MM.1S (cell line): ENCODE measurements around the gene TTLL11.

Experiments
- EZH2 ChIP-seq: fragments of 300-600 bp; sonication (generic); optimal IDR thresholded peaks from 2 replicates; pipeline ENCODE3; 2017; ENCODE audit warnings: low read depth, mild to moderate bottlenecking, antibody characterized with exemption, low read length, mixed read lengths
- TF ChIP-seq, protein P1 (sequence below): fragments of 300-600 bp; sonication (generic); IDR thresholded peaks from 2 replicates; pipeline ENCODE4 v1.5.1; 2016; ENCODE audit warnings: antibody characterized with exemption, low read length, mixed read lengths

DNA sequence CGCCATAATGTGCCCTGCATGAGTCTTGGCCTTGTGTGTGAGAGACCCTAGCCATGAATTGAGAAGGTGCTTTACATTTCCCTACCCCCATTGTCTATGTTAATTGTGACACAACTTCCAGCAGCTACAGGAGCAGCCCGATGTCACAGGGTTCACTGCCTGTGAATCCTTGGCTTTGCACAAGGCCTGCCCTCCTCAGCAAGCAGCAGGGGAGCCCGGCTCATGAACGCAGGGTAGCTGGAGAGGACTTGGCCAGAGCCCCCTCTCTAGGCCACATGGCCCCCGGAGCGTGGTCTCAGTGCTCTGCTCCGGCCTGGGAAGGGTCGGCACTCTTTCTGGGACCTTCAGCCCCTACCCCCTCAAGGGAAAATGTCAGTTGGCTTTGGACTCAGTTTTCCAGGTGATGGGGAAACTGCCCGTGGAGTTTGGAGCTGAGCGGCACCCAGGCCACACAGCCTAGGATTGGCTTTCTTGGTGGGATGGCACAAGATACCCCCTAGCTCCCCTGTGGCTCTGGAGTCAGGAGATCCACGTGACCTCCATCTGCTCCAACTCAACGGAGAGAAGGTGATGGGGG, 280.9 kb downstream of the TTLL11 start:
- TF ChIP-seq, protein P1, sequence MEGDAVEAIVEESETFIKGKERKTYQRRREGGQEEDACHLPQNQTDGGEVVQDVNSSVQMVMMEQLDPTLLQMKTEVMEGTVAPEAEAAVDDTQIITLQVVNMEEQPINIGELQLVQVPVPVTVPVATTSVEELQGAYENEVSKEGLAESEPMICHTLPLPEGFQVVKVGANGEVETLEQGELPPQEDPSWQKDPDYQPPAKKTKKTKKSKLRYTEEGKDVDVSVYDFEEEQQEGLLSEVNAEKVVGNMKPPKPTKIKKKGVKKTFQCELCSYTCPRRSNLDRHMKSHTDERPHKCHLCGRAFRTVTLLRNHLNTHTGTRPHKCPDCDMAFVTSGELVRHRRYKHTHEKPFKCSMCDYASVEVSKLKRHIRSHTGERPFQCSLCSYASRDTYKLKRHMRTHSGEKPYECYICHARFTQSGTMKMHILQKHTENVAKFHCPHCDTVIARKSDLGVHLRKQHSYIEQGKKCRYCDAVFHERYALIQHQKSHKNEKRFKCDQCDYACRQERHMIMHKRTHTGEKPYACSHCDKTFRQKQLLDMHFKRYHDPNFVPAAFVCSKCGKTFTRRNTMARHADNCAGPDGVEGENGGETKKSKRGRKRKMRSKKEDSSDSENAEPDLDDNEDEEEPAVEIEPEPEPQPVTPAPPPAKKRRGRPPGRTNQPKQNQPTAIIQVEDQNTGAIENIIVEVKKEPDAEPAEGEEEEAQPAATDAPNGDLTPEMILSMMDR = no peak
- no peak for TF ChIP-seq EZH2
